ENCODE measurements around the gene PRMT1. TPM values are rescaled to one million over a fixed set of nuclear protein-coding genes. Genes with fewer than 3 reads are reported as not detected.

The PRMT1 gene
- total RNA-seq, 1 donor from 2014 or later = 235 TPM

DNA sequence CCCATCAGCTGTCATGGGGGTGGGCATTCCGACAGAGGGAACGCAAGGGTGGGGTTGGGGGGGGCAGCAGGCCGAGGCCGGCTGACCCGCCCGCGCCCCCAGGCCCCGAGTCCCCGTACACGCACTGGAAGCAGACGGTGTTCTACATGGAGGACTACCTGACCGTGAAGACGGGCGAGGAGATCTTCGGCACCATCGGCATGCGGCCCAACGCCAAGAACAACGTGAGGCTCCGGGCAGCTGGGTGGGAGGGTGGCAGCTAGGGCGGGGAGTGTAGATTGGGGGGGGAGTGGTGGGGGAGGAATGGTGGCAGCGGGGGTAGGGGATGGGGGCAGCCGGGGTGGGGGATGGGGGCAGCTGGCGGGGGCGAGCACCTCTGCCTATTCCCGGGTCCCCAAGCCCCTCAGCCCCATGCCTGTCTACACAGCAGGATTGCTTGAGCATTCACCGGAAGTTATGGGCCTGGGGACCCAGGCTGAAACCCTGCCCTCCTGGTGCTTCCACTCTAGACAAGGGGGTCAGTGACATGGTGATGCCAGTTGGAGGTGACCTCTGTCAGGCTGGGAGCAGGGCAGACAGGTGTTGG lies 9.5 kb downstream of the PRMT1 start:
- H3K4me3 Mint-ChIP-seq (ENCODE audit: unreplicated experiment) = peak overlapping the region; percentile 62
- no peak for FAIRE-seq
- H3K27ac Mint-ChIP-seq (ENCODE audit: unreplicated experiment) = no peak overlapping the region
- no peak for TF ChIP-seq EZH2 (IDR thresholded peaks at IDR 0.05; ENCODE audit: insufficient read depth, low read length)
- TF ChIP-seq, protein P1, sequence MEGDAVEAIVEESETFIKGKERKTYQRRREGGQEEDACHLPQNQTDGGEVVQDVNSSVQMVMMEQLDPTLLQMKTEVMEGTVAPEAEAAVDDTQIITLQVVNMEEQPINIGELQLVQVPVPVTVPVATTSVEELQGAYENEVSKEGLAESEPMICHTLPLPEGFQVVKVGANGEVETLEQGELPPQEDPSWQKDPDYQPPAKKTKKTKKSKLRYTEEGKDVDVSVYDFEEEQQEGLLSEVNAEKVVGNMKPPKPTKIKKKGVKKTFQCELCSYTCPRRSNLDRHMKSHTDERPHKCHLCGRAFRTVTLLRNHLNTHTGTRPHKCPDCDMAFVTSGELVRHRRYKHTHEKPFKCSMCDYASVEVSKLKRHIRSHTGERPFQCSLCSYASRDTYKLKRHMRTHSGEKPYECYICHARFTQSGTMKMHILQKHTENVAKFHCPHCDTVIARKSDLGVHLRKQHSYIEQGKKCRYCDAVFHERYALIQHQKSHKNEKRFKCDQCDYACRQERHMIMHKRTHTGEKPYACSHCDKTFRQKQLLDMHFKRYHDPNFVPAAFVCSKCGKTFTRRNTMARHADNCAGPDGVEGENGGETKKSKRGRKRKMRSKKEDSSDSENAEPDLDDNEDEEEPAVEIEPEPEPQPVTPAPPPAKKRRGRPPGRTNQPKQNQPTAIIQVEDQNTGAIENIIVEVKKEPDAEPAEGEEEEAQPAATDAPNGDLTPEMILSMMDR (IDR thresholded peaks at IDR 0.05; ENCODE audit: insufficient read depth, low read depth, low read length) = no peak
- peaks cover 14% of the 10 kb centered on the region for H3K36me3 Mint-ChIP-seq (ENCODE audit: low read depth, unreplicated experiment)
- Histone ChIP-seq H3K27me3 (ENCODE audit: insufficient read depth, low read length) (no peaks in the 10 kb centered on the region), H3K4me1 (ENCODE audit: insufficient read depth, low read length) (peaks cover 15% of the 10 kb centered on the region), H2AFZ (ENCODE audit: low read depth, low read length) (no peak overlapping the region), H3K27ac (ENCODE audit: low read depth, low read length) (no peak overlapping the region), H3K36me3 (ENCODE audit: insufficient read depth, low read length) (peaks cover 16% of the 10 kb centered on the region), H3K79me2 (ENCODE audit: insufficient read depth, low read length) (peaks cover 17% of the 10 kb centered on the region), H3K4me2 (ENCODE audit: low read length) (no peak overlapping the region), H4K20me1 (ENCODE audit: insufficient read depth, low read length) (peaks cover 54% of the 10 kb centered on the region), H3K9me3 (ENCODE audit: insufficient read depth, low read depth, low read length) (no peaks in the 10 kb centered on the region), H3K9ac (ENCODE audit: low read length) (no peak overlapping the region), H3K4me3 (ENCODE audit: insufficient read depth, low read depth, low read length) (no peak overlapping the region)
- no peaks in the 10 kb centered on the region for H3K9me3 Mint-ChIP-seq (ENCODE audit: unreplicated experiment)
- H3K27me3 Mint-ChIP-seq (ENCODE audit: low read depth, unreplicated experiment) = no peaks in the 10 kb centered on the region
- H3K4me1 Mint-ChIP-seq (ENCODE audit: low read depth, unreplicated experiment) = peaks cover 12% of the 10 kb centered on the region
- DNase-seq (ENCODE audit: low read depth) = no peak

DNA sequence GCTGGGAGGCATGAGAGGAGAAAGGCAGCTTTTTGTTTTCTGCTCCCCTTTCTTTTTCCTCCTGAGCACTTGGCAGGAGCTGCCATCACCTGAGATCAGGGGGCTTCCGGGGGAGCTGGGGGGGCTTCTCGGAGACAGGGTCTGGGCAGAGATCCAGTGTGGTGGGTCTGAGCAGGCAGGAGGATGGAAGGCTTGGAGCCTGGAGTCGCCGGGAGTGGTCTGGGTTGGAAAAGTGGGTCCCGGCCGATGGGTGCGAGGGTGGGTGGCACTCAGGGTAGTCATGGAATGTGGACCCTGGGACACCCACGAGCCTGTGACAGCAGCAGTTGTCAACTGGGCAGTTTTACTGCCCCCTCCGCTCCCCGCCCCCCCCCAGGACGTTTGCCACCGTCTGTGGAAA lies 10.1 kb downstream of the PRMT1 start:
- peaks cover 15% of the 10 kb centered on the region for H3K4me1 ChIP-seq (ENCODE audit: insufficient read depth, low read length)
- Mint-ChIP-seq H3K4me3 (ENCODE audit: unreplicated experiment) (peak overlapping the region; percentile 62), H3K9me3 (ENCODE audit: unreplicated experiment) (no peaks in the 10 kb centered on the region), H3K27me3 (ENCODE audit: low read depth, unreplicated experiment) (no peaks in the 10 kb centered on the region), H3K36me3 (ENCODE audit: low read depth, unreplicated experiment) (peaks cover 14% of the 10 kb centered on the region), H3K4me1 (ENCODE audit: low read depth, unreplicated experiment) (peaks cover 12% of the 10 kb centered on the region), H3K27ac (ENCODE audit: unreplicated experiment) (no peak overlapping the region)
- no peaks in the 10 kb centered on the region for H3K9me3 ChIP-seq (ENCODE audit: insufficient read depth, low read depth, low read length)
- H2AFZ ChIP-seq (ENCODE audit: low read depth, low read length) = no peak overlapping the region
- no peak for TF ChIP-seq EZH2 (IDR thresholded peaks at IDR 0.05; ENCODE audit: insufficient read depth, low read length)
- TF ChIP-seq, protein P1 (IDR thresholded peaks at IDR 0.05; ENCODE audit: insufficient read depth, low read depth, low read length) = no peak
- no peak overlapping the region for H3K27ac ChIP-seq (ENCODE audit: low read depth, low read length)
- no peaks in the 10 kb centered on the region for H3K27me3 ChIP-seq (ENCODE audit: insufficient read depth, low read length)
- no peak overlapping the region for H3K4me2 ChIP-seq (ENCODE audit: low read length)
- H3K79me2 ChIP-seq (ENCODE audit: insufficient read depth, low read length) = peaks cover 11% of the 10 kb centered on the region
- peaks cover 12% of the 10 kb centered on the region for H3K36me3 ChIP-seq (ENCODE audit: insufficient read depth, low read length)
- peaks cover 49% of the 10 kb centered on the region for H4K20me1 ChIP-seq (ENCODE audit: insufficient read depth, low read length)
- DNase-seq (ENCODE audit: low read depth) (no peak), FAIRE-seq (no peak)
- no peak overlapping the region for H3K9ac ChIP-seq (ENCODE audit: low read length)
- H3K4me3 ChIP-seq (ENCODE audit: insufficient read depth, low read depth, low read length) = no peak overlapping the region

DNA sequence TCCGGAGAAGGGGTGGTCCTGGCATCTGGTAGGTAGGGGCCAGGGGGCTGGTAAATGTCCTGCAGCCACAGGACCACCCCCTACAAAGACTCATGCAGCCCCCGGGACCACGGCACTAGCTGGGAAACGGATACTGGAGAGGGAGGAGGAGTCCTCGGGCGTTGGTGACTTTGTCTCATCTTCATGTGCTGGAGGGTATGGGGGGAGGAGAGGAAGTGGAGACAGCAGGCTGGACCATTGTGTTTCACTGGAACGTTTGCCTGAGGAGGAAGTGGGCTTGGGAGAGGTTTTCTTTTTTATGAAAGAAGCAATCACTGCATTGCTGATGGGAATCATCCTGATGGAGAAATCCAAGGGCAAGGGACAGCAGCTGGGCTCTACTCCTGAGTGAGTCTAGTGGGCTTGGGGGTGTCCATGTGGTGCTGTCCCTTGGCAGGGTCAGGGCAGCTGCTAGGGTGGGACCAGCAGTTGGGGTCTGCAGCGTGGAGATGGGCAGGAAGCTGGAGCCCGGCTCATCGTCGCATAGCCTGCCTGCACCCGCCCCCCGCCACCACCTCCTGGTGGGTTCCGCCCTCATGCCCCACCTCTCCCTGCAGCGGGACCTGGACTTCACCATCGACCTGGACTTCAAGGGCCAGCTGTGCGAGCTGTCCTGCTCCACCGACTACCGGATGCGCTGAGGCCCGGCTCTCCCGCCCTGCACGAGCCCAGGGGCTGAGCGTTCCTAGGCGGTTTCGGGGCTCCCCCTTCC lies 10.7 kb downstream of the PRMT1 start:
- Mint-ChIP-seq H3K4me1 (ENCODE audit: low read depth, unreplicated experiment) (peaks cover 12% of the 10 kb centered on the region), H3K36me3 (ENCODE audit: low read depth, unreplicated experiment) (peaks cover 11% of the 10 kb centered on the region), H3K9me3 (ENCODE audit: unreplicated experiment) (no peaks in the 10 kb centered on the region), H3K4me3 (ENCODE audit: unreplicated experiment) (peak overlapping the region; percentile 55), H3K27ac (ENCODE audit: unreplicated experiment) (no peak overlapping the region), H3K27me3 (ENCODE audit: low read depth, unreplicated experiment) (no peaks in the 10 kb centered on the region)
- no peak overlapping the region for H3K9ac ChIP-seq (ENCODE audit: low read length)
- peaks cover 15% of the 10 kb centered on the region for H3K4me1 ChIP-seq (ENCODE audit: insufficient read depth, low read length)
- no peaks in the 10 kb centered on the region for H3K9me3 ChIP-seq (ENCODE audit: insufficient read depth, low read depth, low read length)
- H2AFZ ChIP-seq (ENCODE audit: low read depth, low read length) = no peak overlapping the region
- H3K27ac ChIP-seq (ENCODE audit: low read depth, low read length) = no peak overlapping the region
- FAIRE-seq (no peak), DNase-seq (ENCODE audit: low read depth) (no peak)
- H3K36me3 ChIP-seq (ENCODE audit: insufficient read depth, low read length) = peaks cover 8% of the 10 kb centered on the region
- H3K4me2 ChIP-seq (ENCODE audit: low read length) = no peak overlapping the region
- peaks cover 44% of the 10 kb centered on the region for H4K20me1 ChIP-seq (ENCODE audit: insufficient read depth, low read length)
- peaks cover 7% of the 10 kb centered on the region for H3K79me2 ChIP-seq (ENCODE audit: insufficient read depth, low read length)
- no peaks in the 10 kb centered on the region for H3K27me3 ChIP-seq (ENCODE audit: insufficient read depth, low read length)
- no peak overlapping the region for H3K4me3 ChIP-seq (ENCODE audit: insufficient read depth, low read depth, low read length)
- TF ChIP-seq EZH2 (IDR thresholded peaks at IDR 0.05; ENCODE audit: insufficient read depth, low read length) = no peak
- TF ChIP-seq, protein P1 (IDR thresholded peaks at IDR 0.05; ENCODE audit: insufficient read depth, low read depth, low read length) = no peak

Measured in astrocyte (in vitro differentiated cells and primary cell).